GM12878 (cell line): ENCODE results near the gene ATP13A1. TPM values are rescaled to one million over a fixed set of nuclear protein-coding genes. Genes with fewer than 3 reads are reported as not detected.
"Not testable (repeated sequence)": the region's sequence is repeated elsewhere in the genome, so short reads cannot be mapped to it uniquely, and the experiment has no call there.

ENCODE experiments used
- ATAC-seq: fragments of 200-7000 bp; cut with Tn5 transposase; 3 replicates; pipeline ENCODE4 v1.9.1; 2020; ENCODE audit warnings: mild to moderate bottlenecking, moderate library complexity
- BruUV-seq: library from RNA; stranded (reverse); fragments of 400-500 nt; replicated peaks from 2 replicates; lab custom pipeline; 2021; lab: Mats Ljungman, UMichigan
- CTCF ChIA-PET: fragments of 300-600 bp; sonication (Branson Sonifier 250); formaldehyde crosslinking; extraction: SDS; loops from one replicate; lab custom pipeline; 2021; ENCODE audit warnings: inconsistent platforms; lab: Yijun Ruan, JAX
- POLR2A ChIA-PET: fragments of 350-600 bp; formaldehyde crosslinking; extraction: SDS; loops from one replicate; lab custom pipeline; 2021; ENCODE audit warnings: inconsistent platforms; lab: Charles Lee
- RAD21 ChIA-PET: fragments of 300-600 bp; sonication (Branson Sonifier 250); formaldehyde crosslinking; loops from one replicate; lab custom pipeline; 2023; ENCODE audit warnings: antibody characterized with exemption; ENCODE audit not compliant: unreplicated experiment; lab: Charles Lee
- SMC1A ChIA-PET: fragments of 300-600 bp; sonication (Branson Sonifier 250); formaldehyde crosslinking; loops from one replicate; lab custom pipeline; 2023; ENCODE audit not compliant: unreplicated experiment, uncharacterized antibody; lab: Charles Lee
- DNase-seq: peaks from one replicate; pipeline ENCODE4 v3.0.0-alpha.2; 2011; ENCODE audit warnings: low read depth, low spot score
- FAIRE-seq: peaks from 3 replicates; lab custom pipeline; 2011; peaks lifted over from hg19 to GRCh38; lab: Jason Lieb, UNC
- H2AFZ ChIP-seq: 2 replicates; pipeline ENCODE4 v1.6.0; 2011; ENCODE audit warnings: low read depth, low read length, control low read depth; ENCODE audit not compliant: control insufficient read depth
- H3K27ac ChIP-seq: 2 replicates; pipeline ENCODE4 v1.5.1; 2011; ENCODE audit warnings: control low read depth; ENCODE audit not compliant: control insufficient read depth, insufficient read depth
- H3K27me3 ChIP-seq, 2 experiments: replicated peaks in 1 of 2; 2 replicates each; pipeline versions ENCODE4 v1.6.0 to v1.6.1; 2011; ENCODE audit warnings: low read length in 1 of 2; ENCODE audit not compliant: control insufficient read depth in 2 of 2, insufficient read depth in 2 of 2
- H3K36me3 ChIP-seq, 2 experiments: 2 replicates each; pipeline ENCODE4 v1.5.1; 2011; ENCODE audit warnings: low read length in 1 of 2; ENCODE audit not compliant: control insufficient read depth in 2 of 2, insufficient read depth in 2 of 2
- H3K4me1 ChIP-seq: 2 replicates; pipeline ENCODE4 v1.6.1; 2011; ENCODE audit warnings: mild to moderate bottlenecking, low read length, moderate library complexity, mixed read lengths; ENCODE audit not compliant: control insufficient read depth, insufficient read depth
- H3K4me2 ChIP-seq: 2 replicates; pipeline ENCODE4 v1.6.0; 2011; ENCODE audit warnings: control low read depth; ENCODE audit not compliant: control insufficient read depth, insufficient read depth
- H3K4me3 ChIP-seq: fragments of 200-600 bp; sonication (generic); 2 replicates; pipeline ENCODE4 v1.5.1; 2016
- H3K79me2 ChIP-seq: 2 replicates; pipeline ENCODE4 v1.6.0; 2011; ENCODE audit warnings: low read length; ENCODE audit not compliant: control insufficient read depth, insufficient read depth
- H3K9ac ChIP-seq: 2 replicates; pipeline ENCODE4 v1.8.0; 2011; ENCODE audit warnings: low read length, control low read depth, mixed read lengths; ENCODE audit not compliant: control insufficient read depth, insufficient read depth
- H3K9me3 ChIP-seq: replicated peaks from 3 replicates; pipeline ENCODE4 v1.5.1; 2011; ENCODE audit warnings: mild to moderate bottlenecking, low read length; ENCODE audit not compliant: control insufficient read depth, insufficient read depth
- H4K20me1 ChIP-seq: 2 replicates; pipeline ENCODE4 v1.6.0; 2011; ENCODE audit not compliant: control insufficient read depth, insufficient read depth
- CHD4 ChIP-seq: fragments of 200-600 bp; sonication (generic); IDR thresholded peaks from 2 replicates; pipeline ENCODE4 v1.6.1; 2016; ENCODE audit warnings: mild to moderate bottlenecking
- FOS ChIP-seq: IDR thresholded peaks from 3 replicates; pipeline ENCODE4 v1.6.1; 2011; ENCODE audit warnings: borderline replicate concordance; ENCODE audit not compliant: insufficient read length; ENCODE audit errors: extremely low read depth
- JUNB ChIP-seq: IDR thresholded peaks from 2 replicates; pipeline ENCODE4 v1.6.1; 2016; ENCODE audit warnings: antibody characterized with exemption, mild to moderate bottlenecking
- NFYA ChIP-seq: IDR thresholded peaks from 2 replicates; pipeline ENCODE4 v1.6.1; 2011; ENCODE audit warnings: low read depth, mild to moderate bottlenecking, low read length, improper control_type of control experiment, borderline replicate concordance
- RAD51 ChIP-seq: fragments of 450-650 bp; IDR thresholded peaks from 2 replicates; pipeline ENCODE4 v1.6.1; 2016; ENCODE audit warnings: moderate library complexity, mild to moderate bottlenecking, inconsistent platforms
- SREBF1 ChIP-seq: IDR thresholded peaks from 2 replicates; pipeline ENCODE4 v1.6.1; 2012; ENCODE audit warnings: mild to moderate bottlenecking, low read length
- WGBS: methylation state at CpG from one replicate; pipeline ENCODE4 v1.1.6; 2016; ENCODE audit warnings: low lambda C conversion rate; ENCODE audit not compliant: insufficient replicate concordance, insufficient coverage; ENCODE audit errors: missing lambda C conversion rate; 5-methylcytosine and 5-hydroxymethylcytosine counted together
- in situ Hi-C: fragments of 300-500 bp; cut with MboI; formaldehyde crosslinking; loops from 9 replicates; pipeline ENCODE4 v1.14.3; 2018; ENCODE audit warnings: mixed read lengths
- intact Hi-C: fragments of 100-400 bp; cut with micrococcal nuclease; formaldehyde crosslinking; loops from one replicate; pipeline ENCODE4 v1.14.2; 2022; ENCODE audit not compliant: unreplicated experiment
- polyA plus RNA-seq, 11 experiments: library from polyadenylated mRNA; depleted of rRNA in 4 of 11; unstranded in 6 of 11; stranded (reverse) in 5 of 11; fragments of >200 nt; fragmentation: Nextera tagmentation in 4 of 11; fragmentation: Illumina TruSeq in 1 of 11; extraction: Ambion mirVana in 4 of 11; extraction: Trizol in 1 of 11; gene quantifications; 1 replicate in 1 of 11; 2 replicates in 10 of 11; pipeline versions ENCODE4 v1.2.1 to v1.2.3, GENCODE V29; 2011 to 2016; ENCODE audit warnings: inconsistent platforms in 2 of 11, missing spikeins in 2 of 11, low read depth in 1 of 11
- total RNA-seq, 4 experiments: library from RNA; depleted of rRNA in 3 of 4; stranded (reverse); fragments of >200 nt in 3 of 4; fragmentation: Illumina TruSeq in 1 of 4; extraction: Trizol in 1 of 4; gene quantifications; 2 replicates each; pipeline versions ENCODE4 v1.2.1 to v1.2.3, GENCODE V29; 2013 to 2021
- TF ChIP-seq, protein P1 (sequence below): fragments of 450-650 bp; IDR thresholded peaks from 2 replicates; pipeline ENCODE4 v1.6.1; 2017; ENCODE audit warnings: mild to moderate bottlenecking
- TF ChIP-seq, protein P2 (sequence below): fragments of 450-650 bp; formaldehyde crosslinking; IDR thresholded peaks from 2 replicates; pipeline ENCODE4 v1.5.0; 2022; ENCODE audit warnings: mild to moderate bottlenecking, missing genetic modification characterization
- TF ChIP-seq, protein P3 (sequence below): fragments of 150-350 bp; IDR thresholded peaks from 2 replicates; pipeline ENCODE4 v1.6.1; 2016; ENCODE audit warnings: low read depth, low read length

ATP13A1 gene
- total and polyA plus RNA-seq, 10 of the 15 experiments (the other 5 are each of a cell fraction or from before 2014, with no cell fraction given), result 0.37 to 91.0 (median 29.8) TPM

DNA sequence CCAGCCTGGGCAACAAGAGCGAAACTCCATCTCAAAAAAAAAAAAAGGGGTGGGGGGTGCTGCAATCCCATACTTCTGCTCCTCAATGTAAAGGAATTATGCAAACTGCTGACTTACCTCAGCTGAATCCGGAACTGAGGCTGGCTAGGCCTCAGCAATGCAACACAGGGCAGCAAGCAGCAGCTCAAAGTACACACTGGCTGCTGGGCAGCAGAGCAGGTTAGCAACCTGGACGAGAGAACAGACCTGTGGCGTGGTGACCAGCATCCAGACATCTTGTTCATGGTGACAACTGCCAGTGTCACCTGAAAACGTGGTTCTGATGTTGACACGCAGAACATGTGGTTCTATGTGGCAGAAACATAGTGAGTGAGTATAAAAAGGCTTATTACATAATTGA, 41.4 kb upstream of the ATP13A1 start (continued):
- TF ChIP-seq, protein P1, sequence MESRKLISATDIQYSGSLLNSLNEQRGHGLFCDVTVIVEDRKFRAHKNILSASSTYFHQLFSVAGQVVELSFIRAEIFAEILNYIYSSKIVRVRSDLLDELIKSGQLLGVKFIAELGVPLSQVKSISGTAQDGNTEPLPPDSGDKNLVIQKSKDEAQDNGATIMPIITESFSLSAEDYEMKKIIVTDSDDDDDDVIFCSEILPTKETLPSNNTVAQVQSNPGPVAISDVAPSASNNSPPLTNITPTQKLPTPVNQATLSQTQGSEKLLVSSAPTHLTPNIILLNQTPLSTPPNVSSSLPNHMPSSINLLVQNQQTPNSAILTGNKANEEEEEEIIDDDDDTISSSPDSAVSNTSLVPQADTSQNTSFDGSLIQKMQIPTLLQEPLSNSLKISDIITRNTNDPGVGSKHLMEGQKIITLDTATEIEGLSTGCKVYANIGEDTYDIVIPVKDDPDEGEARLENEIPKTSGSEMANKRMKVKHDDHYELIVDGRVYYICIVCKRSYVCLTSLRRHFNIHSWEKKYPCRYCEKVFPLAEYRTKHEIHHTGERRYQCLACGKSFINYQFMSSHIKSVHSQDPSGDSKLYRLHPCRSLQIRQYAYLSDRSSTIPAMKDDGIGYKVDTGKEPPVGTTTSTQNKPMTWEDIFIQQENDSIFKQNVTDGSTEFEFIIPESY, result no peak
- TF ChIP-seq RAD51 (no peak), SREBF1 (no peak), FOS (no peak), JUNB (no peak), CHD4 (no peak), NFYA (no peak)
- TF ChIP-seq, protein P2, sequence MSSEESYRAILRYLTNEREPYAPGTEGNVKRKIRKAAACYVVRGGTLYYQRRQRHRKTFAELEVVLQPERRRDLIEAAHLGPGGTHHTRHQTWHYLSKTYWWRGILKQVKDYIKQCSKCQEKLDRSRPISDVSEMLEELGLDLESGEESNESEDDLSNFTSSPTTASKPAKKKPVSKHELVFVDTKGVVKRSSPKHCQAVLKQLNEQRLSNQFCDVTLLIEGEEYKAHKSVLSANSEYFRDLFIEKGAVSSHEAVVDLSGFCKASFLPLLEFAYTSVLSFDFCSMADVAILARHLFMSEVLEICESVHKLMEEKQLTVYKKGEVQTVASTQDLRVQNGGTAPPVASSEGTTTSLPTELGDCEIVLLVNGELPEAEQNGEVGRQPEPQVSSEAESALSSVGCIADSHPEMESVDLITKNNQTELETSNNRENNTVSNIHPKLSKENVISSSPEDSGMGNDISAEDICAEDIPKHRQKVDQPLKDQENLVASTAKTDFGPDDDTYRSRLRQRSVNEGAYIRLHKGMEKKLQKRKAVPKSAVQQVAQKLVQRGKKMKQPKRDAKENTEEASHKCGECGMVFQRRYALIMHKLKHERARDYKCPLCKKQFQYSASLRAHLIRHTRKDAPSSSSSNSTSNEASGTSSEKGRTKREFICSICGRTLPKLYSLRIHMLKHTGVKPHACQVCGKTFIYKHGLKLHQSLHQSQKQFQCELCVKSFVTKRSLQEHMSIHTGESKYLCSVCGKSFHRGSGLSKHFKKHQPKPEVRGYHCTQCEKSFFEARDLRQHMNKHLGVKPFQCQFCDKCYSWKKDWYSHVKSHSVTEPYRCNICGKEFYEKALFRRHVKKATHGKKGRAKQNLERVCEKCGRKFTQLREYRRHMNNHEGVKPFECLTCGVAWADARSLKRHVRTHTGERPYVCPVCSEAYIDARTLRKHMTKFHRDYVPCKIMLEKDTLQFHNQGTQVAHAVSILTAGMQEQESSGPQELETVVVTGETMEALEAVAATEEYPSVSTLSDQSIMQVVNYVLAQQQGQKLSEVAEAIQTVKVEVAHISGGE (CRISPR knock-in tag), result no peak
- TF ChIP-seq, protein P3, sequence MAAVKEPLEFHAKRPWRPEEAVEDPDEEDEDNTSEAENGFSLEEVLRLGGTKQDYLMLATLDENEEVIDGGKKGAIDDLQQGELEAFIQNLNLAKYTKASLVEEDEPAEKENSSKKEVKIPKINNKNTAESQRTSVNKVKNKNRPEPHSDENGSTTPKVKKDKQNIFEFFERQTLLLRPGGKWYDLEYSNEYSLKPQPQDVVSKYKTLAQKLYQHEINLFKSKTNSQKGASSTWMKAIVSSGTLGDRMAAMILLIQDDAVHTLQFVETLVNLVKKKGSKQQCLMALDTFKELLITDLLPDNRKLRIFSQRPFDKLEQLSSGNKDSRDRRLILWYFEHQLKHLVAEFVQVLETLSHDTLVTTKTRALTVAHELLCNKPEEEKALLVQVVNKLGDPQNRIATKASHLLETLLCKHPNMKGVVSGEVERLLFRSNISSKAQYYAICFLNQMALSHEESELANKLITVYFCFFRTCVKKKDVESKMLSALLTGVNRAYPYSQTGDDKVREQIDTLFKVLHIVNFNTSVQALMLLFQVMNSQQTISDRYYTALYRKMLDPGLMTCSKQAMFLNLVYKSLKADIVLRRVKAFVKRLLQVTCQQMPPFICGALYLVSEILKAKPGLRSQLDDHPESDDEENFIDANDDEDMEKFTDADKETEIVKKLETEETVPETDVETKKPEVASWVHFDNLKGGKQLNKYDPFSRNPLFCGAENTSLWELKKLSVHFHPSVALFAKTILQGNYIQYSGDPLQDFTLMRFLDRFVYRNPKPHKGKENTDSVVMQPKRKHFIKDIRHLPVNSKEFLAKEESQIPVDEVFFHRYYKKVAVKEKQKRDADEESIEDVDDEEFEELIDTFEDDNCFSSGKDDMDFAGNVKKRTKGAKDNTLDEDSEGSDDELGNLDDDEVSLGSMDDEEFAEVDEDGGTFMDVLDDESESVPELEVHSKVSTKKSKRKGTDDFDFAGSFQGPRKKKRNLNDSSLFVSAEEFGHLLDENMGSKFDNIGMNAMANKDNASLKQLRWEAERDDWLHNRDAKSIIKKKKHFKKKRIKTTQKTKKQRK, result no peak

DNA sequence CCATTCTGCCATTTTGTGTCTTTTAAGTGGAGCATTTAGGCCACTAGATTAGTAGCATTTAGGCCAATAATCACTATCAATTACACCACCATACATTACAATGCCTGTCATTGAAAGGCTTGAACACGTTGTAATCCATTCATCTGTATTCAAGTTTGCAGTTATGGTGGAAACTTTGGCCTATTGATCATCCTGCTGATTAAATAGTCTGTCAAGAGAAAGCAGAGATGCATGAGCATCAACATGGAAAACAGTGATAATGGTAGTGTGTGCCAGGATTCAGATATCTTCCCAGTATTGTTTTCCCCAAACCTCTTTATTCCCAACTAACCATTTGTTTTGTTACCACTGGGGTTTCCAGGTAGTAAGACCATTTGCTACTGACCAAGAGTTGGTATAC, 37.0 kb upstream of the ATP13A1 start:
- H2AFZ ChIP-seq, intact Hi-C loops, in situ Hi-C loops, H3K36me3 ChIP-seq, CTCF ChIA-PET, FAIRE-seq, H4K20me1 ChIP-seq, ATAC-seq, RAD21 ChIA-PET, H3K9ac ChIP-seq, H3K27ac ChIP-seq, H3K4me2 ChIP-seq, H3K79me2 ChIP-seq, SMC1A ChIA-PET, POLR2A ChIA-PET, DNase-seq, H3K4me3 ChIP-seq, H3K27me3 ChIP-seq, H3K4me1 ChIP-seq, BruUV-seq: not testable (repeated sequence)
- WGBS, result 43% methylated on average over 1 of the region's 1 CpG
- H3K9me3 ChIP-seq, result peaks cover 13% of the 10 kb centered on the region
